Activated naive CD4-positive, alpha-beta T cell treated with anti-CD3 and anti-CD28 coated beads, Interleukin-2, amount 50 U/mL, for 72 hours (primary cell): ENCODE results near the gene CTNNA3. TPM values are rescaled to one million over a fixed set of nuclear protein-coding genes. Genes with fewer than 3 reads are reported as not detected.

Experiments
- ATAC-seq, 2 donors: fragments of 150-1000 bp; cut with Tn5 transposase; 2 replicates each; pipeline ENCODE4 v1.10.0; 2021; ENCODE audit warnings: mild to moderate bottlenecking in 2 of 2, moderate library complexity in 2 of 2
- DNase-seq, 2 donors: peaks; one replicate each; pipeline ENCODE4 v3.0.0; 2021 to 2022; ENCODE audit warnings: low spot score in 2 of 2
- H3K27ac Mint-ChIP-seq, 2 donors: one replicate each; pipeline ENCODE4 v1.8.0; 2022; ENCODE audit warnings: mild to moderate bottlenecking in 2 of 2, mixed read lengths in 2 of 2
- H3K36me3 Mint-ChIP-seq, 2 donors: one replicate each; pipeline ENCODE4 v1.8.0; 2022; ENCODE audit warnings: mixed read lengths in 2 of 2
- H3K9me3 Mint-ChIP-seq, 2 donors: one replicate each; pipeline ENCODE4 v1.8.0; 2022; ENCODE audit warnings: mixed read lengths in 2 of 2
- total RNA-seq, 2 donors: library from RNA; stranded (reverse); gene quantifications; one replicate each; pipeline ENCODE4 v1.2.3, GENCODE V29; 2022

The CTNNA3 gene
- total RNA-seq, 2 donors from 2014 or later = 0.30 to 0.39 TPM

GRCh38 chr10:66772548-66773471 lies 923.2 kb downstream of the CTNNA3 start:
- ATAC-seq = no peak
- Mint-ChIP-seq H3K27ac (no peak overlapping the region), H3K36me3 (no peaks in the 10 kb centered on the region), H3K9me3 (peaks cover 0 to 9% of the 10 kb centered on the region in 2 donors)
- no peak for DNase-seq

- DNase-seq (no peak), ATAC-seq (no peak)
- H3K27ac Mint-ChIP-seq = no peak overlapping the region
- no peaks in the 10 kb centered on the region for H3K36me3 Mint-ChIP-seq
- peaks cover 0 to 3% of the 10 kb centered on the region in 2 donors for H3K9me3 Mint-ChIP-seq
These were observed 928.3 kb downstream of the CTNNA3 start for GRCh38 chr10:66767707-66768106.

GRCh38 chr10:66762218-66762729 lies 933.7 kb downstream of the CTNNA3 start:
- ATAC-seq (no peak), DNase-seq (no peak)
- no peak overlapping the region for H3K27ac Mint-ChIP-seq
- no peaks in the 10 kb centered on the region for H3K9me3 Mint-ChIP-seq
- no peaks in the 10 kb centered on the region for H3K36me3 Mint-ChIP-seq

GRCh38 chr10:66760941-66761340 lies 935.1 kb downstream of the CTNNA3 start:
- DNase-seq (no peak), ATAC-seq (no peak)
- H3K27ac Mint-ChIP-seq = no peak overlapping the region
- H3K36me3 Mint-ChIP-seq = no peaks in the 10 kb centered on the region
- no peaks in the 10 kb centered on the region for H3K9me3 Mint-ChIP-seq

GRCh38 chr10:66755474-66755873 lies 940.5 kb downstream of the CTNNA3 start:
- no peak for DNase-seq
- Mint-ChIP-seq H3K9me3 (no peaks in the 10 kb centered on the region), H3K36me3 (no peaks in the 10 kb centered on the region), H3K27ac (no peak overlapping the region)
- no peak for ATAC-seq

GRCh38 chr10:66752714-66753113 lies 943.3 kb downstream of the CTNNA3 start:
- no peak for DNase-seq
- no peak overlapping the region for H3K27ac Mint-ChIP-seq
- H3K9me3 Mint-ChIP-seq = peaks cover 3 to 5% of the 10 kb centered on the region in 2 donors
- ATAC-seq = no peak
- no peaks in the 10 kb centered on the region for H3K36me3 Mint-ChIP-seq

- ATAC-seq (no peak), DNase-seq (no peak)
- peaks cover 3 to 5% of the 10 kb centered on the region in 2 donors for H3K9me3 Mint-ChIP-seq
- H3K27ac Mint-ChIP-seq = no peak overlapping the region
- no peaks in the 10 kb centered on the region for H3K36me3 Mint-ChIP-seq
These were observed 947.8 kb downstream of the CTNNA3 start for GRCh38 chr10:66748217-66748616.

- peaks cover 9 to 11% of the 10 kb centered on the region in 2 donors for H3K9me3 Mint-ChIP-seq
- DNase-seq (no peak), ATAC-seq (no peak)
- peaks cover 0 to 5% of the 10 kb centered on the region in 2 donors for H3K36me3 Mint-ChIP-seq
- no peak overlapping the region for H3K27ac Mint-ChIP-seq
These were observed 948.5 kb downstream of the CTNNA3 start for GRCh38 chr10:66747451-66747850.

- H3K27ac Mint-ChIP-seq = no peak overlapping the region
- ATAC-seq = no peak
- peaks cover 0 to 7% of the 10 kb centered on the region in 2 donors for H3K36me3 Mint-ChIP-seq
- DNase-seq = no peak
- peaks cover 11 to 12% of the 10 kb centered on the region in 2 donors for H3K9me3 Mint-ChIP-seq
These were observed 949.3 kb downstream of the CTNNA3 start for GRCh38 chr10:66746711-66747110.

- Mint-ChIP-seq H3K36me3 (peaks cover 0 to 7% of the 10 kb centered on the region in 2 donors), H3K9me3 (peaks cover 11 to 12% of the 10 kb centered on the region in 2 donors), H3K27ac (no peak overlapping the region)
- no peak for DNase-seq
- ATAC-seq = no peak
These were observed 949.7 kb downstream of the CTNNA3 start for GRCh38 chr10:66746246-66746645.

GRCh38 chr10:66744915-66745314 lies 951.1 kb downstream of the CTNNA3 start:
- DNase-seq (no peak), ATAC-seq (no peak)
- peaks cover 8 to 12% of the 10 kb centered on the region in 2 donors for H3K9me3 Mint-ChIP-seq
- peaks cover 0 to 7% of the 10 kb centered on the region in 2 donors for H3K36me3 Mint-ChIP-seq
- no peak overlapping the region for H3K27ac Mint-ChIP-seq

- ATAC-seq (no peak), DNase-seq (no peak)
- no peaks in the 10 kb centered on the region for H3K36me3 Mint-ChIP-seq
- no peak overlapping the region for H3K27ac Mint-ChIP-seq
- peaks cover 5 to 7% of the 10 kb centered on the region in 2 donors for H3K9me3 Mint-ChIP-seq
These were observed 958.8 kb downstream of the CTNNA3 start for GRCh38 chr10:66737241-66737640.

GRCh38 chr10:66723608-66724400 lies 972.2 kb downstream of the CTNNA3 start:
- DNase-seq (no peak), ATAC-seq (no peak)
- H3K27ac Mint-ChIP-seq = no peak overlapping the region

GRCh38 chr10:66719483-66719882 lies 976.5 kb downstream of the CTNNA3 start:
- Mint-ChIP-seq H3K9me3 (peaks cover 0 to under 1% of the 10 kb centered on the region in 2 donors), H3K27ac (no peak overlapping the region), H3K36me3 (no peaks in the 10 kb centered on the region)
- ATAC-seq (no peak), DNase-seq (no peak)

More at GRCh38 chr10:66723608-66724400, 972.2 kb downstream of the CTNNA3 start:
- H3K9me3 Mint-ChIP-seq = peaks cover under 1% of the 10 kb centered on the region in 2 donors
- H3K36me3 Mint-ChIP-seq = peaks cover 0 to under 1% of the 10 kb centered on the region in 2 donors

- no peak for DNase-seq
- H3K27ac Mint-ChIP-seq = no peak overlapping the region
- no peaks in the 10 kb centered on the region for H3K36me3 Mint-ChIP-seq
- no peak for ATAC-seq
- peaks cover 0 to 5% of the 10 kb centered on the region in 2 donors for H3K9me3 Mint-ChIP-seq
These were observed 978.6 kb downstream of the CTNNA3 start for GRCh38 chr10:66717231-66717981.

- Mint-ChIP-seq H3K36me3 (no peaks in the 10 kb centered on the region), H3K27ac (no peak overlapping the region), H3K9me3 (peaks cover 0 to 5% of the 10 kb centered on the region in 2 donors)
- DNase-seq (no peak), ATAC-seq (no peak)
These were observed 981.3 kb downstream of the CTNNA3 start for GRCh38 chr10:66714741-66715140.
